SK-N-SH treated with all-trans-retinoic acid at 6 μM for 48 hours (cell line): Measurements from ENCODE around the gene DYNC1I1.

Source experiments
- GLIS3 ChIP-seq: fragments of 250-450 bp; sonication (Bioruptor Pico); IDR thresholded peaks from 2 replicates; pipeline ENCODE4 v1.5.0; 2020; ENCODE audit warnings: mild to moderate bottlenecking, moderate library complexity
- TF ChIP-seq, protein P1 (sequence below): fragments of 250-450 bp; sonication (Bioruptor Pico); IDR thresholded peaks from 2 replicates; pipeline ENCODE4 v1.8.0; 2020; ENCODE audit warnings: mild to moderate bottlenecking, moderate library complexity, borderline replicate concordance
- TF ChIP-seq, protein P2 (sequence below): fragments of 250-450 bp; sonication (Bioruptor Pico); IDR thresholded peaks from 2 replicates; pipeline ENCODE4 v1.5.1; 2020; ENCODE audit warnings: low read depth, mild to moderate bottlenecking, moderate library complexity

DNA sequence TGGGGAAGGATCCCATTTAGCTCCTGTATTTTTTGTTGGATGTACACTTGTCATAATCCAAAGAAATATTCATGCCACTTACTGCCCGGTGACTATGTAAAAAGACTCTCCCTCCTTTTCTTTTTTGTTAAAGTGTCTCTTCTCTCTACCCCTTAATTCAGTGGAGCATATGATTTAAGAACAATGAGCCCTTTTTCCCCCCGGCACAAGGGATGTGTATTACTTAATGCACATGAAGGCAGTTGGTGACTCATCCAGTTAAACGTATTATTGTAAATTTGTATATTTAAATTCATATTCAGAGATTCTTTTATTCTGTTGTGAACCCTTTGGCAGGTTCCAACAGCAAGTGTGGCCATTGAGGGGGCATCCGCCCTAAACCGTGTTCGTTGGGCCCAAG lies 307.7 kb downstream of the DYNC1I1 start:
- TF ChIP-seq, protein P1, sequence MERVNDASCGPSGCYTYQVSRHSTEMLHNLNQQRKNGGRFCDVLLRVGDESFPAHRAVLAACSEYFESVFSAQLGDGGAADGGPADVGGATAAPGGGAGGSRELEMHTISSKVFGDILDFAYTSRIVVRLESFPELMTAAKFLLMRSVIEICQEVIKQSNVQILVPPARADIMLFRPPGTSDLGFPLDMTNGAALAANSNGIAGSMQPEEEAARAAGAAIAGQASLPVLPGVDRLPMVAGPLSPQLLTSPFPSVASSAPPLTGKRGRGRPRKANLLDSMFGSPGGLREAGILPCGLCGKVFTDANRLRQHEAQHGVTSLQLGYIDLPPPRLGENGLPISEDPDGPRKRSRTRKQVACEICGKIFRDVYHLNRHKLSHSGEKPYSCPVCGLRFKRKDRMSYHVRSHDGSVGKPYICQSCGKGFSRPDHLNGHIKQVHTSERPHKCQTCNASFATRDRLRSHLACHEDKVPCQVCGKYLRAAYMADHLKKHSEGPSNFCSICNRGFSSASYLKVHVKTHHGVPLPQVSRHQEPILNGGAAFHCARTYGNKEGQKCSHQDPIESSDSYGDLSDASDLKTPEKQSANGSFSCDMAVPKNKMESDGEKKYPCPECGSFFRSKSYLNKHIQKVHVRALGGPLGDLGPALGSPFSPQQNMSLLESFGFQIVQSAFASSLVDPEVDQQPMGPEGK (CRISPR knock-in tag) = no peak
- TF ChIP-seq, protein P2, sequence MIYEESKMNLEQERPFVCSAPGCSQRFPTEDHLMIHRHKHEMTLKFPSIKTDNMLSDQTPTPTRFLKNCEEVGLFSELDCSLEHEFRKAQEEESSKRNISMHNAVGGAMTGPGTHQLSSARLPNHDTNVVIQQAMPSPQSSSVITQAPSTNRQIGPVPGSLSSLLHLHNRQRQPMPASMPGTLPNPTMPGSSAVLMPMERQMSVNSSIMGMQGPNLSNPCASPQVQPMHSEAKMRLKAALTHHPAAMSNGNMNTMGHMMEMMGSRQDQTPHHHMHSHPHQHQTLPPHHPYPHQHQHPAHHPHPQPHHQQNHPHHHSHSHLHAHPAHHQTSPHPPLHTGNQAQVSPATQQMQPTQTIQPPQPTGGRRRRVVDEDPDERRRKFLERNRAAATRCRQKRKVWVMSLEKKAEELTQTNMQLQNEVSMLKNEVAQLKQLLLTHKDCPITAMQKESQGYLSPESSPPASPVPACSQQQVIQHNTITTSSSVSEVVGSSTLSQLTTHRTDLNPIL (CRISPR knock-in tag) = no peak
- no peak for TF ChIP-seq GLIS3 (CRISPR knock-in tag)
